ENCODE measurements around the gene BPIFB6. TPM values are rescaled to one million over a fixed set of nuclear protein-coding genes. Genes with fewer than 3 reads are reported as not detected.

Gene BPIFB6
- total and polyA plus RNA-seq, 2 donors (not counting 1 experiment from before 2014, with no cell fraction given), result not detected

DNA sequence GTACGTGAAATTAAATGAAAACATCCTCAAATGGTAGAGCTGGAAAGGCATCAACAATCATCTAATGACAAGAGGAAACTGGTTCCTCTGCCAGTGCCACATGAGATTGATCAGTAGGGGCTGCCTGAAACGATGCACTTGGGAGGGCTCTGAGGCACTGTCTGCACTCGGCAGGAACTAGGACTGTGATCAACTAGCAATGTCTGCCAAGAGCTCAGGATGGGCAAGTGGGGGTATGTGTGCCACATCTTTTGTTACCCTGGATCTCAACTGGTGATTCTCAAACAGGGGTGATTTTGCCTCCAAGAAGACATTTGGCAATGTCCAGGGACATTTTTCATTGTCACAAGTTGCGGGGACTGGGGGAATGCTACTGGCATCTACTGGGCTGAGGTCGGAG is 1.9 kb downstream of the BPIFB6 start:
- Histone ChIP-seq H3K9ac (ENCODE audit: insufficient read depth, low read length) (no peak overlapping the region), H3K27me3 (ENCODE audit: control insufficient read depth, insufficient read depth, low read length) (no peaks in the 10 kb centered on the region), H3K27ac (ENCODE audit: insufficient read depth, low read length) (no peak overlapping the region), H3K36me3 (ENCODE audit: control insufficient read depth, insufficient read depth, low read length) (no peaks in the 10 kb centered on the region), H2AFZ (ENCODE audit: low read length) (no peak overlapping the region), H3K4me3 (replicated peaks in 1 of 4; ENCODE audit: control extremely low read depth in 1 of 4, insufficient read depth in 1 of 4, low read depth in 3 of 4, low read length in 4 of 4) (no peak overlapping the region), H3K4me1 (ENCODE audit: control insufficient read depth, extremely low read depth, insufficient read depth, low read length) (no peaks in the 10 kb centered on the region), H3K9me3 (ENCODE audit: control insufficient read depth, insufficient read depth, low read depth, low read length) (no peaks in the 10 kb centered on the region), H4K20me1 (ENCODE audit: control insufficient read depth, extremely low read depth, insufficient read depth, low read length) (no peaks in the 10 kb centered on the region), H3K79me2 (ENCODE audit: control insufficient read depth, insufficient read depth, low read length) (no peaks in the 10 kb centered on the region), H3K4me2 (ENCODE audit: extremely low read depth, insufficient read depth, low read length) (no peak overlapping the region)
- TF ChIP-seq, protein P1, sequence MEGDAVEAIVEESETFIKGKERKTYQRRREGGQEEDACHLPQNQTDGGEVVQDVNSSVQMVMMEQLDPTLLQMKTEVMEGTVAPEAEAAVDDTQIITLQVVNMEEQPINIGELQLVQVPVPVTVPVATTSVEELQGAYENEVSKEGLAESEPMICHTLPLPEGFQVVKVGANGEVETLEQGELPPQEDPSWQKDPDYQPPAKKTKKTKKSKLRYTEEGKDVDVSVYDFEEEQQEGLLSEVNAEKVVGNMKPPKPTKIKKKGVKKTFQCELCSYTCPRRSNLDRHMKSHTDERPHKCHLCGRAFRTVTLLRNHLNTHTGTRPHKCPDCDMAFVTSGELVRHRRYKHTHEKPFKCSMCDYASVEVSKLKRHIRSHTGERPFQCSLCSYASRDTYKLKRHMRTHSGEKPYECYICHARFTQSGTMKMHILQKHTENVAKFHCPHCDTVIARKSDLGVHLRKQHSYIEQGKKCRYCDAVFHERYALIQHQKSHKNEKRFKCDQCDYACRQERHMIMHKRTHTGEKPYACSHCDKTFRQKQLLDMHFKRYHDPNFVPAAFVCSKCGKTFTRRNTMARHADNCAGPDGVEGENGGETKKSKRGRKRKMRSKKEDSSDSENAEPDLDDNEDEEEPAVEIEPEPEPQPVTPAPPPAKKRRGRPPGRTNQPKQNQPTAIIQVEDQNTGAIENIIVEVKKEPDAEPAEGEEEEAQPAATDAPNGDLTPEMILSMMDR (conservative IDR thresholded peaks at IDR 0.05 in 1 of 2, IDR thresholded peaks at IDR 0.05 in 1 of 2; ENCODE audit: low read depth in 1 of 2, low read length in 2 of 2), result no peak
- TF ChIP-seq EZH2 (IDR thresholded peaks at IDR 0.05; ENCODE audit: low read length, missing control alignments), result no peak
- no peak for DNase-seq (ENCODE audit: low read depth in 2 of 2)

- no peak overlapping the region for H3K9ac ChIP-seq (ENCODE audit: insufficient read depth, low read length)
- no peak overlapping the region for H3K4me3 ChIP-seq (replicated peaks in 1 of 4; ENCODE audit: control extremely low read depth in 1 of 4, insufficient read depth in 1 of 4, low read depth in 3 of 4, low read length in 4 of 4)
- H3K4me2 ChIP-seq (ENCODE audit: extremely low read depth, insufficient read depth, low read length), result no peak overlapping the region
- H3K36me3 ChIP-seq (ENCODE audit: control insufficient read depth, insufficient read depth, low read length), result no peaks in the 10 kb centered on the region
- H3K27me3 ChIP-seq (ENCODE audit: control insufficient read depth, insufficient read depth, low read length), result no peaks in the 10 kb centered on the region
- H2AFZ ChIP-seq (ENCODE audit: low read length), result no peak overlapping the region
- no peak for TF ChIP-seq EZH2 (IDR thresholded peaks at IDR 0.05; ENCODE audit: low read length, missing control alignments)
- TF ChIP-seq, protein P1 (conservative IDR thresholded peaks at IDR 0.05 in 1 of 2, IDR thresholded peaks at IDR 0.05 in 1 of 2; ENCODE audit: low read depth in 1 of 2, low read length in 2 of 2), result no peak
- no peak overlapping the region for H3K27ac ChIP-seq (ENCODE audit: insufficient read depth, low read length)
- no peaks in the 10 kb centered on the region for H4K20me1 ChIP-seq (ENCODE audit: control insufficient read depth, extremely low read depth, insufficient read depth, low read length)
- DNase-seq (ENCODE audit: low read depth in 2 of 2), result no peak
- H3K4me1 ChIP-seq (ENCODE audit: control insufficient read depth, extremely low read depth, insufficient read depth, low read length), result no peaks in the 10 kb centered on the region
- H3K9me3 ChIP-seq (ENCODE audit: control insufficient read depth, insufficient read depth, low read depth, low read length), result no peaks in the 10 kb centered on the region
- no peaks in the 10 kb centered on the region for H3K79me2 ChIP-seq (ENCODE audit: control insufficient read depth, insufficient read depth, low read length)
These were observed 2.7 kb downstream of the BPIFB6 start for GRCh38 chr20:33034115-33034514.

DNA sequence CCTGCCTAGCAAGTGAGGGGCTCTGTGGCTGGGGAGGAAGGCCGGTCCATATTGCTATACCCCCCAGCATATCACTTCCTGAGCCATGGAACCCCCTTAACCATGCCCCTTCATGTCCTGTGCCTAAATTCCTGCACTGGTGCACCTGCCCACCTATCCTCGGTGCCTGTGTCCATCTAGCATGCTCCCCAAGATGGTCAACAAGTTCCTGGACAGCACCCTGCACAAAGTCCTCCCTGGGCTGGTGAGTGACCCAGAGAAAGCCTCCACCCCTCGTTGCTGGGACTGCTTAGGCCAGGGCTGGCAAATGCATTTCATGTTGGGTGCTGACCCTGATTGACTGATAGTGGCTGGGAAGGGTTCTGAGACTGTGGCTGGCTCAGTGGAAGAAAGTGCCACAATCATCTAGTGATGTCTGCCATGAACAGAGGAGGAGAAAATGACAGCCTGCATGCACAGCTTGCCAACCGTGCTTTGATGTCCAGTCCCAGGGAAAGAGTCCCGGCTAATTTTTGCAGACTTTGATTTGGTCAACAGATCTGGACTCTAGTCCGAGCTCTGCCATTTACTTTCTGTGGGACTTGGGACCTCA is 3.5 kb downstream of the BPIFB6 start:
- DNase-seq (ENCODE audit: low read depth in 2 of 2), result no peak

More for the DNA sequence above, 3.5 kb downstream of the BPIFB6 start:
- TF ChIP-seq EZH2 (IDR thresholded peaks at IDR 0.05; ENCODE audit: low read length, missing control alignments), result no peak
- H2AFZ ChIP-seq (ENCODE audit: low read length), result no peak overlapping the region
- H3K4me1 ChIP-seq (ENCODE audit: control insufficient read depth, extremely low read depth, insufficient read depth, low read length), result no peaks in the 10 kb centered on the region
- H4K20me1 ChIP-seq (ENCODE audit: control insufficient read depth, extremely low read depth, insufficient read depth, low read length), result no peaks in the 10 kb centered on the region
- no peaks in the 10 kb centered on the region for H3K9me3 ChIP-seq (ENCODE audit: control insufficient read depth, insufficient read depth, low read depth, low read length)
- no peaks in the 10 kb centered on the region for H3K27me3 ChIP-seq (ENCODE audit: control insufficient read depth, insufficient read depth, low read length)
- H3K27ac ChIP-seq (ENCODE audit: insufficient read depth, low read length), result no peak overlapping the region
- H3K4me2 ChIP-seq (ENCODE audit: extremely low read depth, insufficient read depth, low read length), result no peak overlapping the region
- no peak overlapping the region for H3K4me3 ChIP-seq (replicated peaks in 1 of 4; ENCODE audit: control extremely low read depth in 1 of 4, insufficient read depth in 1 of 4, low read depth in 3 of 4, low read length in 4 of 4)
- no peak overlapping the region for H3K9ac ChIP-seq (ENCODE audit: insufficient read depth, low read length)
- no peaks in the 10 kb centered on the region for H3K36me3 ChIP-seq (ENCODE audit: control insufficient read depth, insufficient read depth, low read length)
- no peaks in the 10 kb centered on the region for H3K79me2 ChIP-seq (ENCODE audit: control insufficient read depth, insufficient read depth, low read length)

Data from fibroblast of lung (primary cell).